Measurements from ENCODE around the gene TECPR2. TPM values are rescaled to one million over a fixed set of nuclear protein-coding genes. Genes with fewer than 3 reads are reported as not detected.

Gene TECPR2
- total RNA-seq, 1 experiment from 2014 or later = 21.3 TPM

DNA sequence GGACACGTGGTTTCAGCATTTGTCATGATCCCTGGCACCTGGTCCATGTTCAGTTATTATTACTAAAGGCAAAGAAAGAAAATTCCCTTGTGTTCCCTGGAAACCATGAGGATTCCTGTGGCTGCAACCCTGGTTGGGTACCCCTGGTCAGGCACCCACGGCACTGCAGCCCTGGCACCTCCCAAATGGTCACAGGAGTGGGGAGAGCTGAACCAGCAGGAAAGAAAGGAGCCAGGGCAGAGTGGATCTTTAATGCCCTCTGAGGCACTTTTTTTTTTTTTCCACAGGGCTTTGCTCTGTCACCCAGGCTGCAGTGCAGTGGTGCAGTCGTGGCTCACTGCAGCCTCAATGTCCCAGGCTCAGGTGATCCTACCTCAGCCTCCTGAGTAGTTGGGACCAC is 17.5 kb upstream of the TECPR2 start:
- Mint-ChIP-seq H3K36me3 (peaks cover 30% of the 10 kb centered on the region), H3K27me3 (ENCODE audit: low read depth) (no peaks in the 10 kb centered on the region), H3K9me3 (no peaks in the 10 kb centered on the region), H3K4me3 (no peak overlapping the region), H3K27ac (no peak overlapping the region), H3K4me1 (no peaks in the 10 kb centered on the region)
- ATAC-seq = no peak
- TF ChIP-seq, protein P1, sequence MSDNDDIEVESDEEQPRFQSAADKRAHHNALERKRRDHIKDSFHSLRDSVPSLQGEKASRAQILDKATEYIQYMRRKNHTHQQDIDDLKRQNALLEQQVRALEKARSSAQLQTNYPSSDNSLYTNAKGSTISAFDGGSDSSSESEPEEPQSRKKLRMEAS (CRISPR knock-in tag; IDR thresholded peaks at IDR 0.05) = no peak
- TF ChIP-seq ZNF423 (CRISPR knock-in tag; IDR thresholded peaks at IDR 0.05) (no peak), GRHL2 (CRISPR knock-in tag; IDR thresholded peaks at IDR 0.05; ENCODE audit: insufficient replicate concordance, severe bottlenecking) (no peak), SMAD4 (CRISPR knock-in tag; IDR thresholded peaks at IDR 0.05) (no peak), ZNF138 (CRISPR knock-in tag; conservative IDR thresholded peaks at IDR 0.05) (no peak), ESRRA (CRISPR knock-in tag; IDR thresholded peaks at IDR 0.05; ENCODE audit: borderline replicate concordance) (no peak), NFYB (CRISPR knock-in tag; conservative IDR thresholded peaks at IDR 0.05; ENCODE audit: low read depth) (no peak), CREB1 (CRISPR knock-in tag; IDR thresholded peaks at IDR 0.05) (no peak), RELA (CRISPR knock-in tag; IDR thresholded peaks at IDR 0.05; ENCODE audit: borderline replicate concordance) (no peak), ZNF416 (CRISPR knock-in tag; IDR thresholded peaks at IDR 0.05) (no peak)
- TF ChIP-seq, protein P2, sequence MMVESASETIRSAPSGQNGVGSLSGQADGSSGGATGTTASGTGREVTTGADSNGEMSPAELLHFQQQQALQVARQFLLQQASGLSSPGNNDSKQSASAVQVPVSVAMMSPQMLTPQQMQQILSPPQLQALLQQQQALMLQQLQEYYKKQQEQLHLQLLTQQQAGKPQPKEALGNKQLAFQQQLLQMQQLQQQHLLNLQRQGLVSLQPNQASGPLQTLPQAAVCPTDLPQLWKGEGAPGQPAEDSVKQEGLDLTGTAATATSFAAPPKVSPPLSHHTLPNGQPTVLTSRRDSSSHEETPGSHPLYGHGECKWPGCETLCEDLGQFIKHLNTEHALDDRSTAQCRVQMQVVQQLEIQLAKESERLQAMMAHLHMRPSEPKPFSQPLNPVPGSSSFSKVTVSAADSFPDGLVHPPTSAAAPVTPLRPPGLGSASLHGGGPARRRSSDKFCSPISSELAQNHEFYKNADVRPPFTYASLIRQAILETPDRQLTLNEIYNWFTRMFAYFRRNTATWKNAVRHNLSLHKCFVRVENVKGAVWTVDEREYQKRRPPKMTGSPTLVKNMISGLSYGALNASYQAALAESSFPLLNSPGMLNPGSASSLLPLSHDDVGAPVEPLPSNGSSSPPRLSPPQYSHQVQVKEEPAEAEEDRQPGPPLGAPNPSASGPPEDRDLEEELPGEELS (CRISPR knock-in tag; IDR thresholded peaks at IDR 0.05) = no peak
- TF ChIP-seq, protein P3, sequence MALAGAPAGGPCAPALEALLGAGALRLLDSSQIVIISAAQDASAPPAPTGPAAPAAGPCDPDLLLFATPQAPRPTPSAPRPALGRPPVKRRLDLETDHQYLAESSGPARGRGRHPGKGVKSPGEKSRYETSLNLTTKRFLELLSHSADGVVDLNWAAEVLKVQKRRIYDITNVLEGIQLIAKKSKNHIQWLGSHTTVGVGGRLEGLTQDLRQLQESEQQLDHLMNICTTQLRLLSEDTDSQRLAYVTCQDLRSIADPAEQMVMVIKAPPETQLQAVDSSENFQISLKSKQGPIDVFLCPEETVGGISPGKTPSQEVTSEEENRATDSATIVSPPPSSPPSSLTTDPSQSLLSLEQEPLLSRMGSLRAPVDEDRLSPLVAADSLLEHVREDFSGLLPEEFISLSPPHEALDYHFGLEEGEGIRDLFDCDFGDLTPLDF (CRISPR knock-in tag; IDR thresholded peaks at IDR 0.05) = no peak
- TF ChIP-seq, protein P4, sequence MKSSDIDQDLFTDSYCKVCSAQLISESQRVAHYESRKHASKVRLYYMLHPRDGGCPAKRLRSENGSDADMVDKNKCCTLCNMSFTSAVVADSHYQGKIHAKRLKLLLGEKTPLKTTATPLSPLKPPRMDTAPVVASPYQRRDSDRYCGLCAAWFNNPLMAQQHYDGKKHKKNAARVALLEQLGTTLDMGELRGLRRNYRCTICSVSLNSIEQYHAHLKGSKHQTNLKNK (CRISPR knock-in tag; IDR thresholded peaks at IDR 0.05) = no peak
- TF ChIP-seq, protein P5, sequence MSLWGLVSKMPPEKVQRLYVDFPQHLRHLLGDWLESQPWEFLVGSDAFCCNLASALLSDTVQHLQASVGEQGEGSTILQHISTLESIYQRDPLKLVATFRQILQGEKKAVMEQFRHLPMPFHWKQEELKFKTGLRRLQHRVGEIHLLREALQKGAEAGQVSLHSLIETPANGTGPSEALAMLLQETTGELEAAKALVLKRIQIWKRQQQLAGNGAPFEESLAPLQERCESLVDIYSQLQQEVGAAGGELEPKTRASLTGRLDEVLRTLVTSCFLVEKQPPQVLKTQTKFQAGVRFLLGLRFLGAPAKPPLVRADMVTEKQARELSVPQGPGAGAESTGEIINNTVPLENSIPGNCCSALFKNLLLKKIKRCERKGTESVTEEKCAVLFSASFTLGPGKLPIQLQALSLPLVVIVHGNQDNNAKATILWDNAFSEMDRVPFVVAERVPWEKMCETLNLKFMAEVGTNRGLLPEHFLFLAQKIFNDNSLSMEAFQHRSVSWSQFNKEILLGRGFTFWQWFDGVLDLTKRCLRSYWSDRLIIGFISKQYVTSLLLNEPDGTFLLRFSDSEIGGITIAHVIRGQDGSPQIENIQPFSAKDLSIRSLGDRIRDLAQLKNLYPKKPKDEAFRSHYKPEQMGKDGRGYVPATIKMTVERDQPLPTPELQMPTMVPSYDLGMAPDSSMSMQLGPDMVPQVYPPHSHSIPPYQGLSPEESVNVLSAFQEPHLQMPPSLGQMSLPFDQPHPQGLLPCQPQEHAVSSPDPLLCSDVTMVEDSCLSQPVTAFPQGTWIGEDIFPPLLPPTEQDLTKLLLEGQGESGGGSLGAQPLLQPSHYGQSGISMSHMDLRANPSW (CRISPR knock-in tag; conservative IDR thresholded peaks at IDR 0.05; ENCODE audit: low read depth) = no peak
- TF ChIP-seq, protein P6, sequence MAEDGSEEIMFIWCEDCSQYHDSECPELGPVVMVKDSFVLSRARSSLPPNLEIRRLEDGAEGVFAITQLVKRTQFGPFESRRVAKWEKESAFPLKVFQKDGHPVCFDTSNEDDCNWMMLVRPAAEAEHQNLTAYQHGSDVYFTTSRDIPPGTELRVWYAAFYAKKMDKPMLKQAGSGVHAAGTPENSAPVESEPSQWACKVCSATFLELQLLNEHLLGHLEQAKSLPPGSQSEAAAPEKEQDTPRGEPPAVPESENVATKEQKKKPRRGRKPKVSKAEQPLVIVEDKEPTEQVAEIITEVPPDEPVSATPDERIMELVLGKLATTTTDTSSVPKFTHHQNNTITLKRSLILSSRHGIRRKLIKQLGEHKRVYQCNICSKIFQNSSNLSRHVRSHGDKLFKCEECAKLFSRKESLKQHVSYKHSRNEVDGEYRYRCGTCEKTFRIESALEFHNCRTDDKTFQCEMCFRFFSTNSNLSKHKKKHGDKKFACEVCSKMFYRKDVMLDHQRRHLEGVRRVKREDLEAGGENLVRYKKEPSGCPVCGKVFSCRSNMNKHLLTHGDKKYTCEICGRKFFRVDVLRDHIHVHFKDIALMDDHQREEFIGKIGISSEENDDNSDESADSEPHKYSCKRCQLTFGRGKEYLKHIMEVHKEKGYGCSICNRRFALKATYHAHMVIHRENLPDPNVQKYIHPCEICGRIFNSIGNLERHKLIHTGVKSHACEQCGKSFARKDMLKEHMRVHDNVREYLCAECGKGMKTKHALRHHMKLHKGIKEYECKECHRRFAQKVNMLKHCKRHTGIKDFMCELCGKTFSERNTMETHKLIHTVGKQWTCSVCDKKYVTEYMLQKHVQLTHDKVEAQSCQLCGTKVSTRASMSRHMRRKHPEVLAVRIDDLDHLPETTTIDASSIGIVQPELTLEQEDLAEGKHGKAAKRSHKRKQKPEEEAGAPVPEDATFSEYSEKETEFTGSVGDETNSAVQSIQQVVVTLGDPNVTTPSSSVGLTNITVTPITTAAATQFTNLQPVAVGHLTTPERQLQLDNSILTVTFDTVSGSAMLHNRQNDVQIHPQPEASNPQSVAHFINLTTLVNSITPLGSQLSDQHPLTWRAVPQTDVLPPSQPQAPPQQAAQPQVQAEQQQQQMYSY (CRISPR knock-in tag; IDR thresholded peaks at IDR 0.05) = no peak
- ChIA-PET CTCF (no interaction called here), POLR2A (no interaction called here)
- DNase-seq (ENCODE audit: low spot score) = no peak

DNA sequence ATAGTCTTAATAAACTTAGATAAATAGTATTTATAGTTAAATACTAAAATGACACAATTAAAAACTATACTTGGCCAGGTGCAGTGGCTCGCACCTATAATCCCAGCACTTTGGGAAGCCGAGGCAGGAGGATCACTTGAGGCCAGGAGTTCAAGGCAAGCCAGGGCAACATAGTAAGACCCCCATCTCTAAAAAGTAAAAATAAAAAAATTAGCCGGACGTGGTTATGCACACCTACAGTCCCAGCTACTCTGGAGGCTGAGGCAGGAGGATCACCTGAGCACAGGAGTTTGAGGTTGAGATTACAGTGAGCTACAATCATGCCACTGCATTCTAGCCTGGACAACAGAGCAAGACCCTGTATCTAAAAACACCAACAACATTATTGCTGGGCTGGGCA is 16.1 kb upstream of the TECPR2 start:
- DNase-seq (ENCODE audit: low spot score) = no peak
- no peaks in the 10 kb centered on the region for H3K27me3 Mint-ChIP-seq (ENCODE audit: low read depth)
- H3K4me1 Mint-ChIP-seq = no peaks in the 10 kb centered on the region
- TF ChIP-seq, protein P7, sequence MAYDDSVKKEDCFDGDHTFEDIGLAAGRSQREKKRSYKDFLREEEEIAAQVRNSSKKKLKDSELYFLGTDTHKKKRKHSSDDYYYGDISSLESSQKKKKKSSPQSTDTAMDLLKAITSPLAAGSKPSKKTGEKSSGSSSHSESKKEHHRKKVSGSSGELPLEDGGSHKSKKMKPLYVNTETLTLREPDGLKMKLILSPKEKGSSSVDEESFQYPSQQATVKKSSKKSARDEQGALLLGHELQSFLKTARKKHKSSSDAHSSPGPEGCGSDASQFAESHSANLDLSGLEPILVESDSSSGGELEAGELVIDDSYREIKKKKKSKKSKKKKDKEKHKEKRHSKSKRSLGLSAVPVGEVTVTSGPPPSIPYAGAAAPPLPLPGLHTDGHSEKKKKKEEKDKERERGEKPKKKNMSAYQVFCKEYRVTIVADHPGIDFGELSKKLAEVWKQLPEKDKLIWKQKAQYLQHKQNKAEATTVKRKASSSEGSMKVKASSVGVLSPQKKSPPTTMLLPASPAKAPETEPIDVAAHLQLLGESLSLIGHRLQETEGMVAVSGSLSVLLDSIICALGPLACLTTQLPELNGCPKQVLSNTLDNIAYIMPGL (CRISPR knock-in tag; IDR thresholded peaks at IDR 0.05) = no peak
- TF ChIP-seq TEAD4 (CRISPR knock-in tag; IDR thresholded peaks at IDR 0.05) = no peak
- no peak for TF ChIP-seq TP53 (CRISPR knock-in tag; IDR thresholded peaks at IDR 0.05)
- TF ChIP-seq, protein P8, sequence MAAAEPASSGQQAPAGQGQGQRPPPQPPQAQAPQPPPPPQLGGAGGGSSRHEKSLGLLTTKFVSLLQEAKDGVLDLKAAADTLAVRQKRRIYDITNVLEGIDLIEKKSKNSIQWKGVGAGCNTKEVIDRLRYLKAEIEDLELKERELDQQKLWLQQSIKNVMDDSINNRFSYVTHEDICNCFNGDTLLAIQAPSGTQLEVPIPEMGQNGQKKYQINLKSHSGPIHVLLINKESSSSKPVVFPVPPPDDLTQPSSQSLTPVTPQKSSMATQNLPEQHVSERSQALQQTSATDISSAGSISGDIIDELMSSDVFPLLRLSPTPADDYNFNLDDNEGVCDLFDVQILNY (CRISPR knock-in tag; IDR thresholded peaks at IDR 0.05) = no peak
- no peak for TF ChIP-seq ZNF232 (CRISPR knock-in tag; IDR thresholded peaks at IDR 0.05)
- TF ChIP-seq, protein P9, sequence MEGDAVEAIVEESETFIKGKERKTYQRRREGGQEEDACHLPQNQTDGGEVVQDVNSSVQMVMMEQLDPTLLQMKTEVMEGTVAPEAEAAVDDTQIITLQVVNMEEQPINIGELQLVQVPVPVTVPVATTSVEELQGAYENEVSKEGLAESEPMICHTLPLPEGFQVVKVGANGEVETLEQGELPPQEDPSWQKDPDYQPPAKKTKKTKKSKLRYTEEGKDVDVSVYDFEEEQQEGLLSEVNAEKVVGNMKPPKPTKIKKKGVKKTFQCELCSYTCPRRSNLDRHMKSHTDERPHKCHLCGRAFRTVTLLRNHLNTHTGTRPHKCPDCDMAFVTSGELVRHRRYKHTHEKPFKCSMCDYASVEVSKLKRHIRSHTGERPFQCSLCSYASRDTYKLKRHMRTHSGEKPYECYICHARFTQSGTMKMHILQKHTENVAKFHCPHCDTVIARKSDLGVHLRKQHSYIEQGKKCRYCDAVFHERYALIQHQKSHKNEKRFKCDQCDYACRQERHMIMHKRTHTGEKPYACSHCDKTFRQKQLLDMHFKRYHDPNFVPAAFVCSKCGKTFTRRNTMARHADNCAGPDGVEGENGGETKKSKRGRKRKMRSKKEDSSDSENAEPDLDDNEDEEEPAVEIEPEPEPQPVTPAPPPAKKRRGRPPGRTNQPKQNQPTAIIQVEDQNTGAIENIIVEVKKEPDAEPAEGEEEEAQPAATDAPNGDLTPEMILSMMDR (IDR thresholded peaks at IDR 0.05) = no peak
- TF ChIP-seq NR2C2 (CRISPR knock-in tag; IDR thresholded peaks at IDR 0.05) = no peak

More for the DNA sequence above, 16.1 kb upstream of the TECPR2 start:
- H3K4me3 Mint-ChIP-seq = no peak overlapping the region
- ChIA-PET CTCF (no interaction called here), POLR2A (interaction anchor here (0.6 kb wide), 1 partner anchor 500 kb away, joined by 4 read pairs; no protein-coding TSS in a partner anchor)
- no peak for ATAC-seq
- peaks cover 28% of the 10 kb centered on the region for H3K36me3 Mint-ChIP-seq
- H3K27ac Mint-ChIP-seq = no peak overlapping the region
- H3K9me3 Mint-ChIP-seq = no peaks in the 10 kb centered on the region
